Measurements from ENCODE around the gene LSM14B. TPM values are rescaled to one million over a fixed set of nuclear protein-coding genes. Genes with fewer than 3 reads are reported as not detected.

LSM14B gene
- total RNA-seq, 1 donor from 2014 or later: 25.0 TPM

DNA sequence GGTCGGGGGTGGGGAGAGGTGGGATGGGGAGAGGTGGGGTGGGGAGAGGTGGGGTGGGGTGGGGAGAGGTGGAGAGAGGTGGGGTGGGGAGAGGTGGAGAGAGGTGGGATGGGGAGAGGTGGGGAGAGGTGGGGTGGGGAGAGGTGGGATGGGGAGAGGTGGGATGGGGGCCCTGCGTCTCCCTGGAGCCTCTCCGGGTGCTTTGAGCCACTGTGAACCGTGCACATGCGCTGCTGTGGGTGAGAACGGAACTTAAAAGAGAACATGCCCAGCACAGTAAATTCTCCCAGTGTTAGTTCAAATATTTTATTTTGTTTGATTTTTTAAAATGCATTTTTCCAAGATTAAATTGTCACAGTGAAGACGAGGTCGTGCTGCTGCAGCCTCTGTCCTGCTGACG is 38.0 kb downstream of the LSM14B start:
- DNase-seq (ENCODE audit: extremely low read depth, low read depth, low spot score): no peak

DNA sequence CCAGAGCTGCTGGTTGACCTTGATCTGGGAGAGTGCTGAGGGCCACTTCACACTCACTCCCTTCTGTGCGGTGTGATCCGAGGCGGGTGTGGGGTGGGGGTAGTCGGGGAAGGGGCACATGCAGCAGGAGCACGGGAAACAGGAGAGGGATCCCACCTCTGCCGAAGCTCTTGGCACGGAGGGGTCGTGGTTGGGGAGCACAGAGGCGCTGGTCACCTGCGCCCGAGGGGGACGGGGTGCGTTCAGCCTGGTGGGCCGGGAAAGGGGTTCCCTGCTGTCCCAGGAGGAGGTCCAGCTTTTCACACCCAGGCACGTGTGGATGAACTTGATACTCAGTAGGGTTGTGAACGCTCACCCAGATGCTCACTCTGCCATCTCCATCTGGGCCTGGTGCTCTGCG is 38.6 kb downstream of the LSM14B start:
- no peak for DNase-seq (ENCODE audit: extremely low read depth, low read depth, low spot score)

DNA sequence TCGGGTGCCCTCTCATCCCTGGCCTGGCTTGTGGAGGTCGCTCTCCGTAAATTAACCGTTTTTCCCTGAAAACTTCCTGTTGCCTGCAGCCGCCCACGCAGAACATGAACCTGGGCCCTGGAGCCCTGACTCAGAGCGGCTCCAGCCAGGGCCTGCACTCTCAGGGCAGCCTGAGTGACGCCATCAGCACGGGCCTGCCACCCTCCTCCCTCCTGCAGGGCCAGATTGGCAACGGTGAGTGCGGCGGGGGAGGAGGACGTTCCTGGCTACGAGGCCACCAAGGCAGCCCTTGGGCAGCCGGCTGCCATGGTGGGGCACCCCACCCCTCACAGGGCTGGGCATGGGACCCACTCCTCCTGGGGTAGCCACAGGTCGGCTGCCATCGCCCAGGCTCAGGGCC is 39.1 kb downstream of the LSM14B start:
- no peak for DNase-seq (ENCODE audit: extremely low read depth, low read depth, low spot score)

DNA sequence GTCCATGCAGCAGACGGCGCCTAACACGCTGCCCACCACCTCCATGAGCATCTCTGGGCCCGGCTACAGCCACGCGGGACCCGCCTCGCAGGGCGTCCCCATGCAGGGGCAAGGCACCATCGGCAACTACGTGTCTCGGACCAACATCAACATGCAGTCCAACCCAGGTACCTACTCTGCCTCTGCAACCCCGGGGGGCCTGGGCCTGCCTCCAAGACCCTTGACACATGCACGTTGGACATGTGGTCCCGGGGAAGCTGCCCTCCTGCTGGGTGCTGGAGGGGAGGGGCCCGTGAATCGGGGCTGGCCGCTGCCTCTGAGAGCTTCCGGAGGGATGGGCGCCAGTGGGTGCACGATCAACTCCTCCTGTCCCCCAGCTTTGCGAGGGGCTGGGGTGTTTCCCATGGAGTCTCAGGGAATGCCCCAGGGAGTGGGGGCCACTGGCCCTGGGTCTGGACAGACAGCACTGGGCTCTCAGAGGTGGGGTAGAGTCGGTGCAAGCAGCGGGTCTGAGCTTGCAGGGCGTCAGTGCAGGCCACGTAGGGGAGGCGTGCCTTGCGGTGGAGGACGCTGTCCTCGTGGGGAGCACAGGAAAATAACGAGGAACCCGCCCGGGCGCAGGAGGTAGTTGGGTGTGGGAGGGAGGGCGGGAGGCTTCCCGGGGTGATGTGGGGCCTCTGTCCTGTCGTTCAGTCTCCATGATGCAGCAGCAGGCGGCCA is 40.6 kb downstream of the LSM14B start:
- DNase-seq (ENCODE audit: extremely low read depth, low read depth, low spot score): no peak

DNA sequence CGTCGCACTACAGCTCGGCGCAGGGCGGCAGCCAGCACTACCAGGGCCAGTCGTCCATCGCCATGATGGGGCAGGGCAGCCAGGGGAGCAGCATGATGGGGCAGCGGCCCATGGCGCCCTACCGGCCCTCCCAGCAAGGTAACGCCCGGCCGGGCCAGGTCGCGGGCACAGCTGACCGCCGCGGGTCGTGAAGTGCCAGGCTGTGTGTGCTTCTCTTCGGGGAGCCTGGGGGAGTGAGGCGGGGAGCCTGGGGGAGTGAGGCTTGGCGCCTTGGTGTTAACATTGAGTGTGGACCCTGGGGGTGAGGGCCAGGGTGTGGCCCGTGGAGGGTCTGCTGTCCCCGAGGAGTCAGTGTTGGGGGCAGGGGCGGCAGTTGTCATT is 41.2 kb downstream of the LSM14B start:
- no peak for DNase-seq (ENCODE audit: extremely low read depth, low read depth, low spot score)

DNA sequence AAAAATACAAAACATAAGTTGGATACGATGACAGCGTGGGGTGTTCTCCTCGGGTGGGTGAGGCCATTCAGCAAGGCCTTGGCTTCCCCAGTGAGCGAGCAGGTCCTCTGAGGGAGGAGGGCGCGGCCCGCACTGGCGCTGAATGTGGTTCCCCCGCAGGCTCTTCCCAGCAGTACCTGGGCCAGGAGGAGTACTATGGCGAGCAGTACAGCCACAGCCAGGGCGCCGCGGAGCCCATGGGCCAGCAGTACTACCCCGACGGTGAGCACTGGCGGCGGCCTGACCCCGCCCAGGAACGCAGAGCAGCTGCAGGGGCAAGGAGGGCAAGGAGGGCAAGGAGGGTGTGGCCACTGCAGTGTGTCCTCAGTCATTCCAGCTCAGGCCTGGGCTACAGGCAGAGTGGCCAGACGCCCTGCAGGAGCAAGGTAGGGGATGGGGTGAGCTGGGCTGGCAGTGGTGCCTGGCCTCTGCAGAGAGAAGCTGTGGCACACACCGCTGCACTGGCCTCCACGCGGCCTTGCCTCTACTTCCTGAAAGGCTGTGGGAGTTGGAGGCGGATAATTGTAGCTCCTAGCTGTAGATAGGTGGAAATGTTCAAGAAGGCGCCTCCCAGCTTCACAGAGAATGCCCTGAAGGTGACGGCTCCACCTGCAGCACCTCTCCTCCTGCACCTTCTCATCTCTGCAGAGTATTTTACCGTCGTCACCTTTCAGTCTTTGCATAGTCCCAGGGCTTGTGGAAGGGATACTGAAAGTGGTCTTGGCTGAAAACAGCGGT is 41.9 kb downstream of the LSM14B start:
- DNase-seq (ENCODE audit: extremely low read depth, low read depth, low spot score): no peak

DNA sequence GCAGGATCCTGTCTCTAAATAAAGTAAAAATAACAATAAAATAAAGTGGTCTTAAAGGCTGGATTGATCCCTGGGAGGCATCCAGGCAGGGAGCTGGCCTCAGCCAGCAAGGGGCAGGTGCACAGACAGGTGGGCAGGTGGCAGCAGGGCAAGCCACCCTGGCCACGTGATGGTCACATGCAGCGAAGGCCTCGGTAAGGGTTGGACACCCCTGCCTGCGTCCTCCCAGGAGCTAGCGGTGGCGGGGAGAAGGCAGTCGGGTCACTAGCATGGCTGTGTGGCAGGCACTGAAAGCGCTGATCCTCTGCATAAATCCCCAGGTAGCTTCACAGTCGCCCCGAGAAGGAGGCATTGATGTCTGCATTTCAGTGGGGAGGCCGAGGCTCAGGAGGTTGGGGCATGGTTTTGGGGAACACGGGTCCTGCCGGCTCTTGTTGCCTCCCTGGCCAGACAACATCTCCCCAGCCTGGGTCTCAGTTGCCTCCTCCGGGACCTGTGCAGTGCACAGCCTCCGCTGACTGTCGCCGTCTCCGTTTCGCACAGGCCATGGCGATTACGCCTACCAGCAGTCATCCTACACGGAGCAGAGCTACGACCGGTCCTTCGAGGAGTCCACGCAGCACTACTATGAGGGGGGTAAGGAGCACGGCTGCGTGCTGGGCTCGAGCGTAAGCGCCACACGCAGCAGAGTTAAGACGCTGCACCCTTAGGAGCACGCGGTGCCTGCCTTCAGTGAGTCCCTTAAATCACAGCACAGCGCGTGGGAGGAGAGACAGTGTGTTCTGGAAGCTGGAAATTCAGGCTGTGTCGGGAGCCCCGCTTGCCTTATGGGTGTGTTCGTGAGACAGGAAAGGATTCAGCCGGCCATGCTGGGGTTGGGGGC is 42.8 kb downstream of the LSM14B start:
- no peak for DNase-seq (ENCODE audit: extremely low read depth, low read depth, low spot score)

DNA sequence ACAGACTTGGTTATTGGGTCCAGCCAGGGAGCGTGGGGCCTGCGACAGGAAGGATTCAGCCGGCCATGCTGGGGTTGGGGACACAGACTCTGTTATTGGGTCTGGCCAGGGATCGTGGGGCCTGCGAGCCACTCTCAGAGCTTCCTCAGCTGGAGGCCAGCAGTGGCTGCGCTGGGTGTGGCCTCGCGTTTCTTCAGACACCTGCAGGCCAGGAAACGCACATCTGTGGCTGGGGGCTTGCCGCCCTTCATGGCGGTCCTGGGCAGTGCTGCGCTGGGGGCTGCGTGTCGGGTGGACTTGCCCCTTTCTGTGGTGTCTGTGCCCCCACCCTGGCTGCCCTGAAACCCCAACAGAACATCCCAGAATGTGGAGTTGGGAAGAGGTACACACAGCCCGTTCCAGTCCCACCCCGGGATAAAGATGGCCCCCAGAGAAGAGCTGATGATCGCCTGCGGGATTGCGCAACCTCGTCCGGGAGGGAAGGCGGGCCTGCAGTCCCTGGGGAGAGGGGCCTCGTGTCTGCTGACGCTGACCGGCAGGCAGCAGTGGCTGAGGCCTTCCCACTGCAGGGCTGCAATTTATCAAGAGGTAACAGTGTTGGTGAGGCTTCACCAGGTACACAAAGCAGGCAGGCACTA is 43.6 kb downstream of the LSM14B start:
- DNase-seq (ENCODE audit: extremely low read depth, low read depth, low spot score): no peak

DNA sequence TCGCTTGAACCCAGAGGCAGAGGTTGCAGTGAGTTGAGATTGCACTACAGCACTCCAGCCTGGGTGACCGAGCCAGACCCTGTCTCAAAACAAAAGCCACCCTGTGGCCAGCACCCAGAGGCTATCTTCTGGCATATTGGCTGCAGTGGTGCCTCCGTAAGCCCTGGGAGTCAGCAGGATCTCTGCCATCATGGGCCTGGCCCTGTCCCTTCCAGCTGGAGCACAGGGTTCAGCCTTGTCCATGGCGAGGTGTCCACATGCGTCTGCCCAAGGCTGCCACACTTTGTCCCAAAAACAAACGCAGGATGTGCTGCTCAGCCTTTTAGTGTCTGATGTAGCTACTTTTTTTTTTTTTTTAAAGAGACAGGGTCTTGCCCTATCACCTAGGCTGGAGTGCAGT is 45.2 kb downstream of the LSM14B start:
- DNase-seq (ENCODE audit: extremely low read depth, low read depth, low spot score): no peak

DNA sequence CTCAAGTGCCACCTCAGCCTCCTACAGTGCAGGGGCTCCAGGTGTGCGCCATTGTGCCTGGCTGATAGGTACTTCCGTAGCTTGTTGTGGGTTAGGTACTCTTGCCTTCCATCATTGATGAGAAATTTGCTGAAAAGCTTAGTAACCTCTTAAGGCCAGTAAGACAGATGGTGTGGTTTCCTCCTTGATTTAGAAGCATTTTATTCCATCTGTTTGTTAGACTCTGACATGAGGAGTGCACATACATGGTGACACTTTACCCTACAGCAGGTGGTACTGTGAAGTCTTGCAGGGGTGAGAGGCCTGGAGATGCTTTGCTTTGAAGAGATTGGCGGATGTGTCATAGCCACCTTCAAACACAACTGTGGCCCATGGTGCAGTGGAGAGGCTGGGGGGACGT is 45.8 kb downstream of the LSM14B start:
- DNase-seq (ENCODE audit: extremely low read depth, low read depth, low spot score): no peak

DNA sequence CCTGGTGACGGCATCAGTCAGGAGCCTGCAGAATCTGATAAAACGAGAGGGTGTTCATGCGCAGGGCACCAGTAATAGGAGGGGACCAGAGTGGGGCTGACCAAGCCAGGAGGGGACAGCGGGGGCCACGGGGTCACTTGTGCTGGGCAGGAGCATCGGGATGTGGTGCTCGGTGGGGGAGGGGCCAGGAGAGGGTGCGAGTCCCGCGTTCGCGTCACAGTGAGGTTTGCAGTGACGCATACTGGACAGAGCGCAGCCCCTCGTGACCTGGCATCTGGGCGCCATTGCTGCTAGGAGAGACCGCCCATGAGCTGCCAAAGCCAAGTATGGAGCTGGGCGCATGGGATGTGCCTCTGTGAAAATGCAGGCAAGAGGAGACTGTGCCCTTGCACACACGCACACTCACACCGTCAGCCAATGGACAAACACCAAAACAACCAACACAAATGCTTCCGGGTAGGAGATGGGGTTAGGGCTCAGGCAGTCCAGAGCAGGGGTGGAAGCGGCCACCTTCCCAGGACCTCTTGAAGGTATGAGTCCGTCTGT is 46.7 kb downstream of the LSM14B start:
- DNase-seq (ENCODE audit: extremely low read depth, low read depth, low spot score): no peak

DNA sequence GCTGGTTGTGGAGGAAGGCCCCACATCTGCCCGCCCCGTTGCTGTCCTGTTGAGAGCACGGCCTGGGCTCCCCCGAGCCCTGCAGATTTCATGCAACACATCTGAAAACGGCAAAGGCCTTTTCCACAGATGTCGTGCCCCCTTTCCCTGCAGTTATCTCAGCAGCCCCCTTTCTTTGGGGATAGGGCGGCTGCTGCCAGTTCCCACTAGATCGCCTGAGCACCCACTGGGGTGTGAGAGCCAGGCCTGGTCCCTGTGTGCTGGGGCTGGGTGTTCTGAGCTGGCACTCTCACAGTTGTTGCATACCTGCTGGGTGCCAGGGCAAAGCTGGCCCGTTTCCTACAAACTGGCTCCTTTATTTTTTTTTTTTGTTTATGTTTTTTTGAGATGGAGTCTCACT is 48.3 kb downstream of the LSM14B start:
- no peak for DNase-seq (ENCODE audit: extremely low read depth, low read depth, low spot score)

DNA sequence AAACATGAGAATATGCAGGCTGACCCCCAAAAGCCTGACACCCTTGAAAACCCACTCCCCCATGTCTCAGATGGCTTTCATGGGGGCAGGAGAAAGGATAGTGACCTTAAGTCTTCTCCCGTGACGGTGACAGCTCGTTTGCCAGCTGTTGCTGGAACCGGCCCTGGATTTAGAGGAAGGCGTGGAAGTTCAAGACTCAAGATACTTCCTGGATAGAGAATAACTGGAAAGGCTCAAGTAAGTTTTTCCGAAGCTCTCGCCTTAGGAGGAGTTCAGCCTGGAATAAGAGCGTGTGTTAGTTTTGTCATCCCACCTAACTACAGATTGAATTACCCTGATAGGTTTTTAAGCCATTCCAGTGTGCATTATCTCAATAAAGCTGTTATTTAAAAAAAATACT is 49.0 kb downstream of the LSM14B start:
- no peak for DNase-seq (ENCODE audit: extremely low read depth, low read depth, low spot score)

DNA sequence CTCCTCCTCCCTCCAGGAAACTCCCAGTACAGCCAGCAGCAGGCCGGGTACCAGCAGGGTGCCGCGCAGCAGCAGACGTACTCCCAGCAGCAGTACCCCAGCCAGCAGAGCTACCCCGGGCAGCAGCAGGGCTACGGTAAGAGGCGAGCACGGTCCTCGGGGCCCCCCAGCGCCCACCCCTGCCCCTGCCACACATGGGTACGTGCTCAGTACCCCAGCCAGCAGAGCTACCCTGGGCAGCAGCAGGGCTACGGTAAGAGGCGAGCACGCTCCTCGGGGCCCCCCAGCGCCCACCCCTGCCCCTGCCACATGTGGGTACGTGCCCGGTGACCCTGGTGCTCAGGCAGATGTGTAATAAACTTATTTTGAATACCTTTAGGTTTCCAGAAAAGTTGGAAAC is 50.4 kb downstream of the LSM14B start:
- DNase-seq (ENCODE audit: extremely low read depth, low read depth, low spot score): no peak

DNA sequence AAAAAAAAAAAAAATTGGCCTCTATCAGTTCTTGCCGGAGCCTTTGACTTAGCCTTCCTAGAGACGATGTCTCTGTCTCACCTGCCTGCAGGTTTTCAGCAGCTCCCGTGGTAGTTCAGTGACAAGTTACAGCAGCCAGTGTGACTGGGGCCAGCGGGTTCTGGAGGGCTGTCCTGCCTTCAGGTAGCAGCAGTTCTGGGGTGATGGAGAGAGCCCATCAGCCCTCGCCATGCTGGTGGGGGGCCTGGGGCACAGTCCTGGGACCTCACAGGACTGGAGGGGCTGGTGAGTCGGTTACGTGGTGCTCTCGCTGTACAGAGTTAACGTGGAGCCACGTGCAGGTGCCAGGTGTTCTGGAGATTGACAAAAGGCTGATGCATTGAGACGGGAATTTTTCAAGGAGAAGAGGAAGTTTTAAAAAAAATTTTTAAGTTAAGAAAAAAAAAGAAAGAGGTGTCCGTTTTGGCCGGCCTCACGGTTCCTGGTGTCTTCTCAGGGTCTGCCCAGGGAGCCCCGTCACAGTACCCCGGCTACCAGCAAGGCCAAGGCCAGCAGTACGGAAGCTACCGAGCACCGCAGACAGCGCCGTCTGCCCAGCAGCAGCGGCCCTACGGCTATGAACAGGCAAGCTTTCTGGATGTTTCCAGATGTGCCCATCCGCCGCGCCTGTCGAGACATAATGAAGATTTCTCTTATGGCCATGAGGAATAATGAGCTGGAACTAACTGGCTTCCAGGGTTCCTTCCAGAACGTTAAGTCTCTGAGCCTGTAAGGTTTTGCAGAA is 51.9 kb downstream of the LSM14B start:
- no peak for DNase-seq (ENCODE audit: extremely low read depth, low read depth, low spot score)

DNA sequence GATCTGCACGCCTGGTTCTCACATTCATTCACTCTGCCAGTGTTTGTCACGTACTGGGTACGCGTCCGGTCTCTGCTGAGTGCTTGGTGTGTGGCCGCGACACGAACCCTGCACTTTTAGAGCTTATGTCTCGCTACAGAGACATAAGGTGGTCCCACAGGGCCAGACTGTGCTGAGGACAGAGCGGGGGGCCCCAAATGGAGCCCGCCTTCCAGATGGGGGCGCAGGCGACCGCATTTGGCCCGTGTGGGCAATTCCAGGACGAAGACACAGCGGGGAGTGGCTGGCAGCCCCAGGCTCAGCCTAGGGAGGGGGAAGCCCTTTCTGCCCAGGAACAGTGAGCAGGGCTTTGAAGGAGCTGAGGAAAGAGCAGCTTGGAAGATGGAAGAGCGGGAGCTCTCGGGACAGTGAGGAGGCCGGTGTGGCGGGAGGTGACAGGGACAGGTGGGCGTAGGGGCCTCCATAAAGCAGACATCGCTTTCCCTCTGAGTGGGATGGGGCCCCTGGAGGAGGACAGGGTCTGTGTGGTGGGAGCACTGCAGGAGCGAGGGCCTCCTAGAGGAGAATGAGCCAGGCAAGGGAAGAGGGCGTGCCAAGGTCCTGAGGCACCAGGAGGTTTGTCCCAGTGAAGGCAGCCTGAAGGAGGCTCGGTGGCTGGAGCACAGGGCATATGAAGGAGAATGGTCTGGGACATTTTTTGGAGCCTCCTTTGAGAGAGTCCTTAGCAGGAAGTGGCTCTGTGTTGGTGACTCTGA is 52.8 kb downstream of the LSM14B start:
- no peak for DNase-seq (ENCODE audit: extremely low read depth, low read depth, low spot score)

DNA sequence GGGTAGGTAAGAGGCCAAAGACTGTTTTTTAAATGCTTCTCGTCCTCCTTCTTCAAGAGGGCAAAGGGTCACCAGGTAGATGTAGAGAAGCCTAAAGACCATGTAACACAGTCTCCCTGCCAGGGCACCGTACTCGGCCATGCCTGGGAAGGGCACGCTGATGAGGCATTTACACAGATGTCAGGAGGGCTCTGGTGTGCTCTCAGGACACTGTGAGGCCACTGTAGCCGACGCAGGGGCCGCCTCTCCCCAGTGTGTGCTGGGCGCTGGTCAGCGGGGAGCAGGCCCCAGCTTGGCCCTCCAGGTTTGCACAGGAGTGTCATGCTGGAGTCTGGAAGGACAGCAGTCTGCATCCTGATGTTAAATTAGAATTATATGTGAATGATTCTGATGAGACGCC is 53.4 kb downstream of the LSM14B start:
- DNase-seq (ENCODE audit: extremely low read depth, low read depth, low spot score): no peak

DNA sequence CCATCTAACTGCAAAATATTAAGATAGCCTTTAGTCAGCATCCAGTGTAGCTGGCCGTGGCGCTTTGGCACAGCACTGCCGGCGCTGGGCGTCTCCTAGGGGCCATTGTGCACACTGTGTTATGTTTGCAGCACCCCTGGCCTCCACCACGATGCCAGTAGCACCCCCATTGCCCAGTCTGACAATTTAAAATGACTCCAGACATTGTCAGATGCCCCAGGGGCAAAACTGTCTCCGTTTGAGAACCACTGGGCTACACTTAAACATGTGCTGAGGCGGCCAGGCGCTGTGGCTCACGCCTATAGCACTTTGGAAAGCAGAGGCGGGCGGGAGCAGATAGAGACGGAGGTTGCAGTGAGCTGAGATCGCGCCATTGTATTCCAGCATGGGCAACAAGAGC is 54.6 kb downstream of the LSM14B start:
- no peak for DNase-seq (ENCODE audit: extremely low read depth, low read depth, low spot score)

DNA sequence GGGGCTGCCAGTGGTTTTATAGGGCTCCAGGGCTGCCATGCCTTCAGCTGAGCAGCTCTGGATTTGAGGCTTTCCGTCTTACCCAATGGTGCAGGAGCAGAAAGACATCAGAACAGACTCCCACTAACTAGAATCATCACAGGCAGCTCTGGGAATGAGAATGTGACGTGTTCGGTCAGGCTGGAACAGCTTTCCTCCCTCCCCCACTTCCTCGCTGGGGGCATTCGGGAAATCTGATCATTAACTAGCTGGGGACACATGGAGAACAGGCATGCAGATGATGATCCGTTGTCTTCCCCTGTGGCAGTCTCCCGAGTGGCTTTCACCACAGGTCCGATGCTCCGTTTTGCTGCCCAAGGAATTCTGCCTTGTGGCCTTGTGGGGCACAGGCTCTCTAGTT is 55.0 kb downstream of the LSM14B start:
- no peak for DNase-seq (ENCODE audit: extremely low read depth, low read depth, low spot score)

Data from glomerular endothelial cell (primary cell).